H1 (cell line): Measurements from ENCODE around the gene MPND. TPM values are rescaled to one million over a fixed set of nuclear protein-coding genes. Genes with fewer than 3 reads are reported as not detected.

Source experiments
- CTCF ChIA-PET: fragments of 300-600 bp; sonication (Branson Sonifier 250); formaldehyde crosslinking; loops from one replicate; lab custom pipeline; 2021; ENCODE audit not compliant: partially characterized antibody; lab: Charles Lee
- POLR2A ChIA-PET: fragments of 300-600 bp; sonication (Branson Sonifier 250); formaldehyde crosslinking; loops from one replicate; lab custom pipeline; 2021; ENCODE audit warnings: inconsistent platforms; ENCODE audit not compliant: partially characterized antibody; lab: Charles Lee
- DNase-seq, 2 experiments: peaks; one replicate each; pipeline versions ENCODE4 v3.0.0 to v3.0.0-alpha.2; 2010 to 2022; ENCODE audit warnings: low spot score in 2 of 2, low read depth in 1 of 2, mixed read lengths in 1 of 2
- FAIRE-seq: peaks from 2 replicates; lab custom pipeline; 2011; peaks lifted over from hg19 to GRCh38; lab: Jason Lieb, UNC
- H2AFZ ChIP-seq: 2 replicates; pipeline ENCODE4 v1.8.1; 2012; ENCODE audit warnings: low read length, inconsistent platforms
- H2AK5ac ChIP-seq: 2 replicates; pipeline ENCODE4 v1.6.1; 2013; ENCODE audit warnings: low read depth, low read length
- H2BK120ac ChIP-seq: replicated peaks from 2 replicates; pipeline ENCODE3; 2013; ENCODE audit warnings: low read depth, low read length, inconsistent platforms
- H2BK12ac ChIP-seq: 2 replicates; pipeline ENCODE4 v1.6.1; 2013; ENCODE audit warnings: low read depth, low read length
- H2BK15ac ChIP-seq: 2 replicates; pipeline ENCODE4 v1.6.1; 2013; ENCODE audit warnings: low read length
- H2BK20ac ChIP-seq: 2 replicates; pipeline ENCODE4 v1.6.1; 2013; ENCODE audit warnings: low read length
- H2BK5ac ChIP-seq: 2 replicates; pipeline ENCODE4 v1.6.1; 2013; ENCODE audit warnings: low read depth, low read length
- H3K14ac ChIP-seq: 2 replicates; pipeline ENCODE4 v1.6.1; 2013; ENCODE audit warnings: inconsistent platforms; ENCODE audit not compliant: insufficient read length
- H3K18ac ChIP-seq: 2 replicates; pipeline ENCODE4 v1.6.1; 2013; ENCODE audit warnings: low read length; ENCODE audit errors: extremely low read depth
- H3K23ac ChIP-seq: 2 replicates; pipeline ENCODE4 v1.6.1; 2013; ENCODE audit warnings: inconsistent platforms; ENCODE audit not compliant: insufficient read length
- H3K23me2 ChIP-seq: 2 replicates; pipeline ENCODE4 v1.6.1; 2013; ENCODE audit warnings: low read depth, low read length
- H3K27ac ChIP-seq: 2 replicates; pipeline ENCODE4 v1.6.1; 2011; ENCODE audit warnings: low read depth, low read length, inconsistent platforms
- H3K27me3 ChIP-seq, 4 experiments: replicated peaks in 1 of 4; 1 replicate in 1 of 4; 2 replicates in 3 of 4; pipeline versions ENCODE4 v1.6.1 to v1.8.1; 2011 to 2013; ENCODE audit warnings: low read length in 3 of 4, mild to moderate bottlenecking in 3 of 4, inconsistent platforms in 2 of 4, mixed read lengths in 2 of 4, moderate library complexity in 1 of 4; ENCODE audit not compliant: control insufficient read depth in 3 of 4, insufficient read depth in 3 of 4; ENCODE audit errors: extremely low read depth in 1 of 4
- H3K36me3 ChIP-seq, 4 experiments: 2 replicates each; pipeline versions ENCODE4 v1.6.1 to v1.8.1; 2011 to 2013; ENCODE audit warnings: mild to moderate bottlenecking in 4 of 4, low read length in 3 of 4, moderate library complexity in 2 of 4, control low read depth in 1 of 4, inconsistent platforms in 1 of 4; ENCODE audit not compliant: insufficient read depth in 4 of 4, control insufficient read depth in 2 of 4
- H3K4ac ChIP-seq: replicated peaks from 2 replicates; pipeline ENCODE3; 2013; ENCODE audit warnings: low read length, low read depth, mixed read lengths, inconsistent platforms; ENCODE audit not compliant: insufficient read length
- H3K4me1 ChIP-seq, 4 experiments: replicated peaks in 1 of 4; 1 replicate in 1 of 4; 2 replicates in 3 of 4; pipeline versions ENCODE4 v1.6.1 to v1.8.1; 2011 to 2013; ENCODE audit warnings: low read length in 3 of 4, inconsistent platforms in 2 of 4, mixed read lengths in 1 of 4; ENCODE audit not compliant: insufficient read depth in 4 of 4, control insufficient read depth in 3 of 4
- H3K4me2 ChIP-seq, 2 experiments: 2 replicates each; pipeline versions ENCODE4 v1.6.1 to v1.8.1; 2011 to 2013; ENCODE audit warnings: low read depth in 2 of 2, low read length in 2 of 2, control low read depth in 1 of 2, inconsistent platforms in 1 of 2, mild to moderate bottlenecking in 1 of 2; ENCODE audit not compliant: insufficient read depth in 1 of 2
- H3K4me3 ChIP-seq, 4 experiments: fragments of 200-600, 300-600 bp in 1 of 4; sonication (generic), shearing (Covaris generic), sonication (Bioruptor Twin) in 1 of 4; 2 replicates each; pipeline versions ENCODE4 v1.5.1 to v1.8.1; 2011 to 2016; ENCODE audit warnings: low read length in 4 of 4, low read depth in 3 of 4, control low read depth in 2 of 4, inconsistent platforms in 2 of 4, mild to moderate bottlenecking in 2 of 4, mixed read lengths in 1 of 4, moderate library complexity in 1 of 4; ENCODE audit not compliant: insufficient read depth in 2 of 4; ENCODE audit errors: extremely low read depth in 1 of 4
- H3K56ac ChIP-seq: replicated peaks from 2 replicates; pipeline ENCODE3; 2013; ENCODE audit warnings: low read depth, mild to moderate bottlenecking, mixed read lengths, low read length, inconsistent platforms; ENCODE audit not compliant: insufficient read length
- H3K79me1 ChIP-seq: 2 replicates; pipeline ENCODE4 v1.6.1; 2013; ENCODE audit warnings: low read depth, low read length, control low read depth
- H3K79me2 ChIP-seq, 2 experiments: 2 replicates each; pipeline versions ENCODE4 v1.6.1 to v1.8.1; 2012 to 2013; ENCODE audit warnings: low read length in 2 of 2, mild to moderate bottlenecking in 2 of 2, inconsistent platforms in 1 of 2; ENCODE audit not compliant: insufficient read depth in 2 of 2, control insufficient read depth in 1 of 2
- H3K9ac ChIP-seq, 4 experiments: replicated peaks in 1 of 4; 1 replicate in 1 of 4; 2 replicates in 3 of 4; pipeline versions ENCODE4 v1.6.1 to v1.8.1; 2011 to 2013; ENCODE audit warnings: low read depth in 3 of 4, low read length in 3 of 4, control low read depth in 2 of 4, mild to moderate bottlenecking in 2 of 4, moderate library complexity in 2 of 4, inconsistent platforms in 1 of 4; ENCODE audit errors: extremely low read depth in 1 of 4
- H3K9me3 ChIP-seq, 2 experiments: 2 replicates each; pipeline versions ENCODE4 v1.6.1 to v1.8.1; 2012 to 2013; ENCODE audit warnings: mild to moderate bottlenecking in 2 of 2, moderate library complexity in 2 of 2, control low read depth in 1 of 2, inconsistent platforms in 1 of 2, low read depth in 1 of 2, low read length in 1 of 2, mixed read lengths in 1 of 2; ENCODE audit not compliant: insufficient read depth in 2 of 2
- H4K20me1 ChIP-seq, 2 experiments: replicated peaks in 1 of 2; 2 replicates each; pipeline versions ENCODE3 to v1.8.1; 2011 to 2013; ENCODE audit warnings: inconsistent platforms in 2 of 2, low read length in 2 of 2, mild to moderate bottlenecking in 1 of 2; ENCODE audit not compliant: insufficient read depth in 2 of 2, control insufficient read depth in 1 of 2
- H4K5ac ChIP-seq: 2 replicates; pipeline ENCODE4 v1.6.1; 2013; ENCODE audit warnings: low read length, low read depth, mixed read lengths, inconsistent platforms; ENCODE audit not compliant: insufficient read length
- H4K8ac ChIP-seq: 2 replicates; pipeline ENCODE4 v1.8.0; 2013; ENCODE audit warnings: mild to moderate bottlenecking, moderate library complexity, low read length, inconsistent platforms; ENCODE audit not compliant: insufficient read depth; ENCODE audit errors: extremely low read depth
- H4K91ac ChIP-seq: replicated peaks from 2 replicates; pipeline ENCODE3; 2013; ENCODE audit warnings: low read length, mixed read lengths, inconsistent platforms; ENCODE audit not compliant: insufficient read length
- USF2 ChIP-seq: IDR thresholded peaks from 2 replicates; pipeline ENCODE4 v1.6.1; 2011; ENCODE audit warnings: low read length, improper control_type of control experiment
- WGBS, 2 experiments: shearing (Covaris generic) in 1 of 2; methylation state at CpG; one replicate each; pipeline versions ENCODE4 v1.1.6 to v1.1.7; 2013 to 2015; ENCODE audit warnings: low lambda C conversion rate in 2 of 2, mixed read lengths in 2 of 2, inconsistent platforms in 1 of 2, low coverage in 1 of 2, missing lambda C conversion rate in 1 of 2; ENCODE audit not compliant: insufficient replicate concordance in 2 of 2, insufficient coverage in 1 of 2, insufficient read length in 1 of 2; ENCODE audit errors: extremely low coverage in 1 of 2, missing lambda C conversion rate in 1 of 2; 5-methylcytosine and 5-hydroxymethylcytosine counted together
- polyA plus RNA-seq, 7 experiments: library from polyadenylated mRNA; depleted of rRNA in 3 of 7; stranded (reverse) in 5 of 7; unstranded in 2 of 7; fragments of >200 nt in 5 of 7; fragments of 200-250 nt in 2 of 7; gene quantifications; 1 replicate in 5 of 7; 2 replicates in 1 of 7; 4 replicates in 1 of 7; pipeline versions ENCODE4 v1.2.1 to v1.2.3, GENCODE V29; 2011 to 2013; ENCODE audit warnings: missing spikeins in 2 of 7, mixed read lengths in 2 of 7
- total RNA-seq: library from RNA; stranded (reverse); fragmentation: NEBNext Ultra II Directional; extraction: Animal tissue kit (Norgen Biotek cat#: 25700); gene quantifications from 2 replicates; pipeline ENCODE4 v1.2.1, GENCODE V29; 2021

The MPND gene
- total and polyA plus RNA-seq, 2 of the 8 experiments (the other 6 are each of a cell fraction or from before 2014, with no cell fraction given) = 22.9 to 27.7 TPM

GRCh38 chr19:4371247-4372164 lies 28.1 kb downstream of the MPND start:
- H4K20me1 ChIP-seq = peaks cover 22 to 36% of the 10 kb centered on the region in 2 experiments
- no peak overlapping the region for H3K4ac ChIP-seq
- no peak overlapping the region; the same call in 1 of the 2 replicates for H4K8ac ChIP-seq
- no peak overlapping the region for H2AK5ac ChIP-seq
- no peaks in the 10 kb centered on the region for H3K23me2 ChIP-seq
- H2BK120ac ChIP-seq = no peak overlapping the region
- ChIA-PET POLR2A (interaction anchor here (1.0 to 4.1 kb wide), 6 partner anchors 8 to 119 kb away, joined by 3 to 18 read pairs (median 4); no protein-coding TSS in a partner anchor), CTCF (interaction anchor here (1.0 to 6.3 kb wide), 5 partner anchors 9 to 105 kb away, joined by 3 to 37 read pairs (median 5); no protein-coding TSS in a partner anchor)
- H3K4me1 ChIP-seq = peaks cover 5 to 39% (median 34%) of the 10 kb centered on the region in 4 experiments
- no peak overlapping the region for H3K4me3 ChIP-seq
- H3K9ac ChIP-seq = no peak overlapping the region
- peaks cover 0 to 17% of the 10 kb centered on the region in 2 experiments; a peak in 1 of 4 replicates for H3K79me2 ChIP-seq
- no peak overlapping the region for H3K27ac ChIP-seq
- no peak overlapping the region for H3K18ac ChIP-seq
- H3K36me3 ChIP-seq = no peaks in the 10 kb centered on the region
- 93% methylated on average over 31 of the region's 31 CpGs; no CpG with 5 or more reads in 1 of the 2 experiments for WGBS, 2 experiments
- no peak overlapping the region for H2BK15ac ChIP-seq
- H3K56ac ChIP-seq = no peak overlapping the region
- no peak overlapping the region for H4K91ac ChIP-seq
- H3K79me1 ChIP-seq = peaks cover 33% of the 10 kb centered on the region
- DNase-seq = peak in 1 of 2 experiments; percentile 43
- H3K23ac ChIP-seq = no peak overlapping the region
- no peak overlapping the region for H4K5ac ChIP-seq
- no peak for FAIRE-seq
- H3K27me3 ChIP-seq = no peaks in the 10 kb centered on the region
- H2BK12ac ChIP-seq = no peak overlapping the region
- no peak overlapping the region for H2BK20ac ChIP-seq
- no peak overlapping the region for H2AFZ ChIP-seq
- no peak overlapping the region for H3K14ac ChIP-seq
- no peaks in the 10 kb centered on the region for H3K9me3 ChIP-seq
- TF ChIP-seq USF2 = no peak
- no peak overlapping the region for H3K4me2 ChIP-seq
- H2BK5ac ChIP-seq = no peak overlapping the region
